ENCODE data around the gene SIM2.
A peak's percentile ranks its signal among the peaks of the same experiment; 100 is the strongest.

SIM2 gene

GRCh38 chr21:36696390-36697059 lies 2.4 kb upstream of the SIM2 start:
- no peak overlapping the region for H3K4me3 ChIP-seq (replicated peaks; ENCODE audit: low read depth, low read length)
- no peak for TF ChIP-seq CTCF (IDR thresholded peaks at IDR 0.05; ENCODE audit: low read depth, low read length, missing control alignments)

GRCh38 chr21:36697060-36697850 lies 1.7 kb upstream of the SIM2 start:
- no peak overlapping the region for H3K4me3 ChIP-seq (replicated peaks; ENCODE audit: low read depth, low read length)
- DNase-seq (ENCODE audit: extremely low read depth, low read depth): no peak
- no peak for TF ChIP-seq CTCF (IDR thresholded peaks at IDR 0.05; ENCODE audit: low read depth, low read length, missing control alignments)

More at GRCh38 chr21:36696390-36697059, 2.4 kb upstream of the SIM2 start:
- no peak for DNase-seq (ENCODE audit: extremely low read depth, low read depth)

GRCh38 chr21:36697851-36698384 lies 997 bp upstream of the SIM2 start:
- H3K4me3 ChIP-seq (replicated peaks; ENCODE audit: low read depth, low read length): no peak overlapping the region
- no peak for DNase-seq (ENCODE audit: extremely low read depth, low read depth)
- no peak for TF ChIP-seq CTCF (IDR thresholded peaks at IDR 0.05; ENCODE audit: low read depth, low read length, missing control alignments)

GRCh38 chr21:36698385-36698980 lies 432 bp upstream of the SIM2 start:
- no peak for DNase-seq (ENCODE audit: extremely low read depth, low read depth)
- no peak overlapping the region; the same call in 1 of the 2 replicates for H3K4me3 ChIP-seq (replicated peaks; ENCODE audit: low read depth, low read length)
- TF ChIP-seq CTCF (IDR thresholded peaks at IDR 0.05; ENCODE audit: low read depth, low read length, missing control alignments): no peak

GRCh38 chr21:36699546-36700294 lies 805 bp downstream of the SIM2 start:
- TF ChIP-seq CTCF (IDR thresholded peaks at IDR 0.05; ENCODE audit: low read depth, low read length, missing control alignments): no peak

GRCh38 chr21:36700295-36700970 lies 1.5 kb downstream of the SIM2 start:
- DNase-seq (ENCODE audit: extremely low read depth, low read depth): no peak
- H3K4me3 ChIP-seq (replicated peaks; ENCODE audit: low read depth, low read length): no peak overlapping the region
- TF ChIP-seq CTCF (IDR thresholded peaks at IDR 0.05; ENCODE audit: low read depth, low read length, missing control alignments): no peak

More at GRCh38 chr21:36699546-36700294, 805 bp downstream of the SIM2 start:
- no peak for DNase-seq (ENCODE audit: extremely low read depth, low read depth)
- peak overlapping the region; percentile 24 for H3K4me3 ChIP-seq (replicated peaks; ENCODE audit: low read depth, low read length)

Data from HFF-Myc (cell line).